SK-N-SH (cell line): ENCODE results near the gene FBXW5. TPM values are rescaled to one million over a fixed set of nuclear protein-coding genes. Genes with fewer than 3 reads are reported as not detected.

Experiments
- CTCF ChIA-PET: fragments of 300-600, 350-600 bp; formaldehyde crosslinking; extraction: SDS; loops from one replicate; lab custom pipeline; 2021; lab: Yijun Ruan, JAX
- POLR2A ChIA-PET: fragments of 350-600 bp; sonication (Branson Sonifier 250); formaldehyde crosslinking; extraction: SDS; loops from one replicate; lab custom pipeline; 2020; ENCODE audit warnings: antibody characterized with exemption, inconsistent platforms; lab: Yijun Ruan, JAX
- DNase-seq: peaks from one replicate; pipeline ENCODE4 v3.0.0; 2012
- H2AFZ ChIP-seq: fragments of 200-600 bp; sonication (generic); 2 replicates; pipeline ENCODE4 v1.8.1; 2016; ENCODE audit warnings: antibody characterized with exemption, mild to moderate bottlenecking, low read depth
- H3F3A ChIP-seq: fragments of 200-600 bp; sonication (generic); replicated peaks from 2 replicates; pipeline ENCODE3; 2016; ENCODE audit warnings: antibody characterized with exemption, mild to moderate bottlenecking; ENCODE audit not compliant: insufficient read depth
- H3K27ac ChIP-seq, 2 experiments: fragments of 200-500 bp in 1 of 2; fragments of 200-600 bp in 1 of 2; sonication (Bioruptor generic) in 1 of 2; sonication (generic), shearing (Covaris generic) in 1 of 2; 2 replicates each; pipeline versions ENCODE4 v1.5.1 to v1.6.1; 2014 to 2016; ENCODE audit warnings: low read depth in 2 of 2, inconsistent platforms in 1 of 2, low read length in 1 of 2, mild to moderate bottlenecking in 1 of 2, mixed read lengths in 1 of 2
- H3K27me3 ChIP-seq: fragments of 200-600 bp; sonication (generic), shearing (Covaris generic); 2 replicates; pipeline ENCODE4 v1.6.1; 2016; ENCODE audit warnings: mixed run types; ENCODE audit not compliant: insufficient read depth
- H3K36me3 ChIP-seq, 2 experiments: fragments of 200-500 bp in 1 of 2; fragments of 200-600 bp in 1 of 2; sonication (Bioruptor generic) in 1 of 2; sonication (generic) in 1 of 2; replicated peaks in 1 of 2; 2 replicates each; pipeline versions ENCODE3 to v1.5.1; 2014 to 2016; ENCODE audit warnings: low read length in 1 of 2, mild to moderate bottlenecking in 1 of 2; ENCODE audit not compliant: insufficient read depth in 2 of 2, control insufficient read depth in 1 of 2
- H3K4me1 ChIP-seq, 2 experiments: fragments of 200-500 bp in 1 of 2; fragments of 200-600 bp in 1 of 2; sonication (Bioruptor generic) in 1 of 2; sonication (generic), shearing (Covaris generic) in 1 of 2; 2 replicates each; pipeline versions ENCODE4 v1.5.1 to v1.6.1; 2014 to 2016; ENCODE audit warnings: low read depth in 1 of 2, low read length in 1 of 2, mixed run types in 1 of 2; ENCODE audit not compliant: insufficient read depth in 2 of 2, control insufficient read depth in 1 of 2
- H3K4me2 ChIP-seq: fragments of 200-600 bp; sonication (generic), shearing (Covaris generic); 2 replicates; pipeline ENCODE4 v1.6.1; 2017; ENCODE audit warnings: mixed run types
- H3K4me3 ChIP-seq, 2 experiments: fragments of 200-500 bp in 1 of 2; fragments of 200-600 bp in 1 of 2; sonication (Bioruptor generic) in 1 of 2; sonication (generic), shearing (Covaris generic) in 1 of 2; 2 replicates each; pipeline versions ENCODE4 v1.5.1 to v1.8.1; 2014 to 2016; ENCODE audit warnings: low read depth in 2 of 2, inconsistent platforms in 1 of 2, low read length in 1 of 2, mild to moderate bottlenecking in 1 of 2, mixed read lengths in 1 of 2, moderate library complexity in 1 of 2
- H3K79me2 ChIP-seq: fragments of 200-600 bp; sonication (generic); 2 replicates; pipeline ENCODE4 v1.8.1; 2017; ENCODE audit warnings: mild to moderate bottlenecking; ENCODE audit not compliant: insufficient read depth
- H3K9ac ChIP-seq: fragments of 200-600 bp; sonication (generic); 2 replicates; pipeline ENCODE4 v1.6.1; 2017; ENCODE audit warnings: mixed run types
- H3K9me2 ChIP-seq: fragments of 200-600 bp; sonication (generic); 2 replicates; pipeline ENCODE4 v1.6.1; 2017; ENCODE audit warnings: mixed run types
- H3K9me3 ChIP-seq: fragments of 200-600 bp; sonication (generic); 2 replicates; pipeline ENCODE4 v1.6.1; 2017; ENCODE audit warnings: mixed run types, mild to moderate bottlenecking, moderate library complexity
- H4K20me1 ChIP-seq: fragments of 200-600 bp; sonication (generic); 2 replicates; pipeline ENCODE4 v1.6.1; 2017; ENCODE audit warnings: mild to moderate bottlenecking, mixed run types; ENCODE audit not compliant: insufficient read depth
- EZH2phosphoT487 ChIP-seq: fragments of 200-600 bp; sonication (generic); IDR thresholded peaks from 2 replicates; pipeline ENCODE4 v1.6.1; 2017; ENCODE audit warnings: low read depth, mixed run types, mild to moderate bottlenecking, antibody characterized with exemption, moderate library complexity, borderline replicate concordance
- FOSL2 ChIP-seq: IDR thresholded peaks from 2 replicates; pipeline ENCODE4 v1.4.0; 2012; ENCODE audit warnings: low read depth, mild to moderate bottlenecking, moderate library complexity, borderline replicate concordance
- FOXJ3 ChIP-seq: sonication (generic); formaldehyde crosslinking; IDR thresholded peaks from 2 replicates; pipeline ENCODE4 v1.5.1; 2020; ENCODE audit warnings: mild to moderate bottlenecking, missing genetic modification reagents
- FOXM1 ChIP-seq: IDR thresholded peaks from 2 replicates; pipeline ENCODE4 v1.4.0; 2012; ENCODE audit warnings: low read depth, mild to moderate bottlenecking
- GATA2 ChIP-seq: sonication (generic); formaldehyde crosslinking; IDR thresholded peaks from 2 replicates; pipeline ENCODE4 v1.5.0; 2020; ENCODE audit warnings: mild to moderate bottlenecking, missing genetic modification reagents
- MEF2A ChIP-seq: IDR thresholded peaks from 2 replicates; pipeline ENCODE4 v1.4.0; 2012; ENCODE audit warnings: low read depth, borderline replicate concordance
- NFIC ChIP-seq: IDR thresholded peaks from 2 replicates; pipeline ENCODE4 v1.4.0; 2012; ENCODE audit warnings: borderline replicate concordance
- NRF1 ChIP-seq: IDR thresholded peaks from 2 replicates; pipeline ENCODE4 v1.6.1; 2012; ENCODE audit warnings: low read depth, mild to moderate bottlenecking, low read length
- RAD21 ChIP-seq: IDR thresholded peaks from 2 replicates; pipeline ENCODE4 v1.6.1; 2012; ENCODE audit warnings: mild to moderate bottlenecking, low read length
- RXRA ChIP-seq: IDR thresholded peaks from 2 replicates; pipeline ENCODE4 v1.4.0; 2012; ENCODE audit warnings: low read depth, mild to moderate bottlenecking, borderline replicate concordance
- SIN3A ChIP-seq: IDR thresholded peaks from 2 replicates; pipeline ENCODE4 v1.6.1; 2012; ENCODE audit warnings: low read depth, mild to moderate bottlenecking, low read length, moderate library complexity, borderline replicate concordance
- TEAD4 ChIP-seq: IDR thresholded peaks from 2 replicates; pipeline ENCODE4 v1.4.0; 2012; ENCODE audit warnings: mild to moderate bottlenecking, borderline replicate concordance; ENCODE audit not compliant: insufficient read depth
- WGBS: methylation state at CpG from one replicate; pipeline ENCODE4 v1.1.6; 2017; ENCODE audit warnings: low lambda C conversion rate; 5-methylcytosine and 5-hydroxymethylcytosine counted together
- polyA plus RNA-seq, 3 experiments: library from polyadenylated mRNA; depleted of rRNA; stranded (reverse); fragments of >200 nt; gene quantifications; 2 replicates each; pipeline ENCODE4 v1.2.3, GENCODE V29; 2012
- TF ChIP-seq, protein P1 (sequence below): IDR thresholded peaks from 2 replicates; pipeline ENCODE4; 2012
- TF ChIP-seq, protein P2 (sequence below): IDR thresholded peaks from 2 replicates; pipeline ENCODE4 v1.4.0; 2012; ENCODE audit warnings: low read depth
- TF ChIP-seq, protein P3 (sequence below): fragments of 150-350 bp; IDR thresholded peaks from 2 replicates; pipeline ENCODE4 v1.6.1; 2017; ENCODE audit warnings: antibody characterized with exemption, low read length, low read depth, borderline replicate concordance
- TF ChIP-seq, protein P4 (sequence below): fragments of 200-600 bp; sonication (generic); IDR thresholded peaks from 2 replicates; pipeline ENCODE4 v1.6.1; 2017; ENCODE audit warnings: antibody characterized with exemption, mild to moderate bottlenecking, moderate library complexity
- TF ChIP-seq, protein P5 (sequence below): fragments of 150-350 bp; IDR thresholded peaks from 2 replicates; pipeline ENCODE4 v1.6.1; 2016; ENCODE audit warnings: mild to moderate bottlenecking, low read depth, low read length

FBXW5 gene
- polyA plus RNA-seq, 1 of the 3 experiments (the other 2 are of a cell fraction), result 78.9 TPM

DNA sequence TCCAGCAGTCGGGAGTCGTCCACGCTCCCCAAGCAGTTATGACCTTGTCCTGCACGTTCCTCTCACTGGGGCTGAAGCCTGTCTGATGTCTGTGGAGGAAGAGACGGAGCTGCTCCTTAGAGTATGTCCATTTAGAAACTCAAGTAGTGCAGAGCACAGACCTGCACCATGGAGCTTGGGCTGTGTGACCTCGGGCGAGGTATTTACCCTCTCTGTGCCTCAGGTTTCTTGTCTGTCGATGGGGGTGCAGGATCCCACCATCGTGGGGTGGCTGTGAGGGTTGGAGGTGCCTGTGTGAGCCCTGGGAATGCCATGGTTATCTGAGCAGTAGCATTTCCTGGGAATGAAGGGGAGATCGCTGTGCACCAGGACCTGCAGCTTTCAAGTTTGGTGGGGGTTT, 44.0 kb downstream of the FBXW5 start:
- TF ChIP-seq, protein P1, sequence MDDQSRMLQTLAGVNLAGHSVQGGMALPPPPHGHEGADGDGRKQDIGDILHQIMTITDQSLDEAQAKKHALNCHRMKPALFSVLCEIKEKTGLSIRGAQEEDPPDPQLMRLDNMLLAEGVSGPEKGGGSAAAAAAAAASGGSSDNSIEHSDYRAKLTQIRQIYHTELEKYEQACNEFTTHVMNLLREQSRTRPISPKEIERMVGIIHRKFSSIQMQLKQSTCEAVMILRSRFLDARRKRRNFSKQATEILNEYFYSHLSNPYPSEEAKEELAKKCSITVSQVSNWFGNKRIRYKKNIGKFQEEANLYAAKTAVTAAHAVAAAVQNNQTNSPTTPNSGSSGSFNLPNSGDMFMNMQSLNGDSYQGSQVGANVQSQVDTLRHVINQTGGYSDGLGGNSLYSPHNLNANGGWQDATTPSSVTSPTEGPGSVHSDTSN, result no peak
- TF ChIP-seq SIN3A (no peak), RXRA (no peak), EZH2phosphoT487 (no peak), FOXM1 (no peak), GATA2 (CRISPR knock-in tag) (no peak), RAD21 (no peak), NRF1 (no peak), TEAD4 (no peak), FOXJ3 (CRISPR knock-in tag) (no peak), MEF2A (no peak), NFIC (no peak), FOSL2 (no peak)
- TF ChIP-seq, protein P2, sequence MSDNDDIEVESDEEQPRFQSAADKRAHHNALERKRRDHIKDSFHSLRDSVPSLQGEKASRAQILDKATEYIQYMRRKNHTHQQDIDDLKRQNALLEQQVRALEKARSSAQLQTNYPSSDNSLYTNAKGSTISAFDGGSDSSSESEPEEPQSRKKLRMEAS, result no peak
- TF ChIP-seq, protein P3, sequence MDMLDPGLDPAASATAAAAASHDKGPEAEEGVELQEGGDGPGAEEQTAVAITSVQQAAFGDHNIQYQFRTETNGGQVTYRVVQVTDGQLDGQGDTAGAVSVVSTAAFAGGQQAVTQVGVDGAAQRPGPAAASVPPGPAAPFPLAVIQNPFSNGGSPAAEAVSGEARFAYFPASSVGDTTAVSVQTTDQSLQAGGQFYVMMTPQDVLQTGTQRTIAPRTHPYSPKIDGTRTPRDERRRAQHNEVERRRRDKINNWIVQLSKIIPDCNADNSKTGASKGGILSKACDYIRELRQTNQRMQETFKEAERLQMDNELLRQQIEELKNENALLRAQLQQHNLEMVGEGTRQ, result no peak
- TF ChIP-seq, protein P4, sequence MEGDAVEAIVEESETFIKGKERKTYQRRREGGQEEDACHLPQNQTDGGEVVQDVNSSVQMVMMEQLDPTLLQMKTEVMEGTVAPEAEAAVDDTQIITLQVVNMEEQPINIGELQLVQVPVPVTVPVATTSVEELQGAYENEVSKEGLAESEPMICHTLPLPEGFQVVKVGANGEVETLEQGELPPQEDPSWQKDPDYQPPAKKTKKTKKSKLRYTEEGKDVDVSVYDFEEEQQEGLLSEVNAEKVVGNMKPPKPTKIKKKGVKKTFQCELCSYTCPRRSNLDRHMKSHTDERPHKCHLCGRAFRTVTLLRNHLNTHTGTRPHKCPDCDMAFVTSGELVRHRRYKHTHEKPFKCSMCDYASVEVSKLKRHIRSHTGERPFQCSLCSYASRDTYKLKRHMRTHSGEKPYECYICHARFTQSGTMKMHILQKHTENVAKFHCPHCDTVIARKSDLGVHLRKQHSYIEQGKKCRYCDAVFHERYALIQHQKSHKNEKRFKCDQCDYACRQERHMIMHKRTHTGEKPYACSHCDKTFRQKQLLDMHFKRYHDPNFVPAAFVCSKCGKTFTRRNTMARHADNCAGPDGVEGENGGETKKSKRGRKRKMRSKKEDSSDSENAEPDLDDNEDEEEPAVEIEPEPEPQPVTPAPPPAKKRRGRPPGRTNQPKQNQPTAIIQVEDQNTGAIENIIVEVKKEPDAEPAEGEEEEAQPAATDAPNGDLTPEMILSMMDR, result no peak
- TF ChIP-seq, protein P5, sequence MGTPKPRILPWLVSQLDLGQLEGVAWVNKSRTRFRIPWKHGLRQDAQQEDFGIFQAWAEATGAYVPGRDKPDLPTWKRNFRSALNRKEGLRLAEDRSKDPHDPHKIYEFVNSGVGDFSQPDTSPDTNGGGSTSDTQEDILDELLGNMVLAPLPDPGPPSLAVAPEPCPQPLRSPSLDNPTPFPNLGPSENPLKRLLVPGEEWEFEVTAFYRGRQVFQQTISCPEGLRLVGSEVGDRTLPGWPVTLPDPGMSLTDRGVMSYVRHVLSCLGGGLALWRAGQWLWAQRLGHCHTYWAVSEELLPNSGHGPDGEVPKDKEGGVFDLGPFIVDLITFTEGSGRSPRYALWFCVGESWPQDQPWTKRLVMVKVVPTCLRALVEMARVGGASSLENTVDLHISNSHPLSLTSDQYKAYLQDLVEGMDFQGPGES, result no peak
- TF ChIP-seq, all 33 proteins: peak for 0
- peaks cover 27% of the 10 kb centered on the region; the same call in 1 of the 2 replicates for H3K79me2 ChIP-seq
- H3K27me3 ChIP-seq, result no peaks in the 10 kb centered on the region
- H2AFZ ChIP-seq, result no peak overlapping the region
- CTCF ChIA-PET, result no interaction called here
- H3K4me2 ChIP-seq, result no peak overlapping the region; the same call in 1 of the 2 replicates
- DNase-seq, result no peak
- no peak overlapping the region for H3K4me3 ChIP-seq
- no peak overlapping the region for H3K9ac ChIP-seq
- no peaks in the 10 kb centered on the region for H3K9me3 ChIP-seq
- peaks cover 6 to 19% of the 10 kb centered on the region in 2 experiments; a peak in 3 of 4 replicates for H3K4me1 ChIP-seq
- H3K36me3 ChIP-seq, result peaks cover 15 to 18% of the 10 kb centered on the region in 2 experiments
- WGBS, result 85% methylated on average over 8 of the region's 10 CpGs
- no peaks in the 10 kb centered on the region for H3K9me2 ChIP-seq
- POLR2A ChIA-PET, result no interaction called here
- no peaks in the 10 kb centered on the region for H4K20me1 ChIP-seq
- H3K27ac ChIP-seq, result peak overlapping the region in 1 of 2 experiments; percentile 75; a peak in 1 of 4 replicates
- peaks cover 29% of the 10 kb centered on the region for H3F3A ChIP-seq
